GM12878 (cell line): ENCODE results near the gene SHC4. TPM values are rescaled to one million over a fixed set of nuclear protein-coding genes. Genes with fewer than 3 reads are reported as not detected.

Experiments
- CBX3 ChIP-seq: fragments of 200-600 bp; sonication (generic); IDR thresholded peaks from 2 replicates; pipeline ENCODE4 v1.6.1; 2016; ENCODE audit warnings: low read depth, borderline replicate concordance
- CHD2 ChIP-seq: IDR thresholded peaks from 2 replicates; pipeline ENCODE4 v1.6.1; 2011; ENCODE audit warnings: low read depth, low read length, improper control_type of control experiment, borderline replicate concordance
- MTA2 ChIP-seq: fragments of 450-650 bp; IDR thresholded peaks from 2 replicates; pipeline ENCODE4 v1.6.1; 2016; ENCODE audit warnings: low read depth, mild to moderate bottlenecking, moderate library complexity
- NR2C1 ChIP-seq: fragments of 450-650 bp; IDR thresholded peaks from 2 replicates; pipeline ENCODE4 v1.6.1; 2017; ENCODE audit warnings: antibody characterized with exemption, mild to moderate bottlenecking, moderate library complexity
- RELA ChIP-seq: fragments of 450-650 bp; IDR thresholded peaks from 2 replicates; pipeline ENCODE4 v1.8.0; 2014; ENCODE audit warnings: borderline replicate concordance; ENCODE audit not compliant: partially characterized antibody
- SKIL ChIP-seq: fragments of 450-650 bp; IDR thresholded peaks from 2 replicates; pipeline ENCODE4 v1.6.1; 2017; ENCODE audit warnings: mild to moderate bottlenecking, low read depth, inconsistent platforms; ENCODE audit not compliant: poor library complexity, severe bottlenecking
- SMAD1 ChIP-seq: fragments of 450-650 bp; IDR thresholded peaks from 2 replicates; pipeline ENCODE4 v1.6.1; 2018; ENCODE audit warnings: mild to moderate bottlenecking, low read depth; ENCODE audit not compliant: partially characterized antibody
- SPI1 ChIP-seq: IDR thresholded peaks from 2 replicates; pipeline ENCODE4 v1.6.1; 2011; ENCODE audit warnings: low read depth, mild to moderate bottlenecking, low read length, moderate library complexity, borderline replicate concordance; ENCODE audit not compliant: insufficient read depth
- TCF7 ChIP-seq: IDR thresholded peaks from 2 replicates; pipeline ENCODE4 v1.6.1; 2014; ENCODE audit warnings: antibody characterized with exemption, borderline replicate concordance
- polyA plus RNA-seq, 11 experiments: library from polyadenylated mRNA; depleted of rRNA in 4 of 11; unstranded in 6 of 11; stranded (reverse) in 5 of 11; fragments of >200 nt; fragmentation: Nextera tagmentation in 4 of 11; fragmentation: Illumina TruSeq in 1 of 11; extraction: Ambion mirVana in 4 of 11; extraction: Trizol in 1 of 11; gene quantifications; 1 replicate in 1 of 11; 2 replicates in 10 of 11; pipeline versions ENCODE4 v1.2.1 to v1.2.3, GENCODE V29; 2011 to 2016; ENCODE audit warnings: inconsistent platforms in 2 of 11, missing spikeins in 2 of 11, low read depth in 1 of 11
- small RNA-seq: library from RNA; depleted of rRNA; stranded (forward); fragments of <200 nt; gene quantifications from one replicate; pipeline ENCODE3, GENCODE V24; 2014
- total RNA-seq, 4 experiments: library from RNA; depleted of rRNA in 3 of 4; stranded (reverse); fragments of >200 nt in 3 of 4; fragmentation: Illumina TruSeq in 1 of 4; extraction: Trizol in 1 of 4; gene quantifications; 2 replicates each; pipeline versions ENCODE4 v1.2.1 to v1.2.3, GENCODE V29; 2013 to 2021

Gene SHC4
- total and polyA plus RNA-seq, 10 of the 15 experiments (the other 5 are each of a cell fraction or from before 2014, with no cell fraction given) = 0.04 to 0.87 (median 0.14) TPM

GRCh38 chr15:48774484-48774883 is 189.2 kb downstream of the SHC4 start (continued):
- TF ChIP-seq SMAD1 = no peak
- no peak for TF ChIP-seq MTA2
- no peak for TF ChIP-seq CHD2
- TF ChIP-seq SPI1 = no peak
- no peak for TF ChIP-seq NR2C1
- no peak for TF ChIP-seq TCF7
- no peak for TF ChIP-seq SKIL
- no peak for TF ChIP-seq RELA
- TF ChIP-seq CBX3 = no peak

Small RNAs within 50 kb of the gene (small RNA-seq; reads per million reads assigned to genes)
- not detected for gene RF00019

Other genes starting within 250 kb of the SHC4 start
- gene CEP152, start 152.8 kb downstream of the SHC4 start, total RNA-seq (2014; rRNA removed) = 13.1 and 14.1 TPM in 2 replicates
- 21.2 and 25.4 TPM in 2 replicates for gene CEP152, start 152.8 kb downstream of the SHC4 start, total RNA-seq (2014; rRNA removed; fragmentation: Illumina TruSeq; extraction: Trizol)
- gene CEP152, start 152.8 kb downstream of the SHC4 start, total RNA-seq (2021) = 12.0 and 15.3 TPM in 2 replicates
- 6.9 and 8.6 TPM in 2 replicates for gene CEP152, start 152.8 kb downstream of the SHC4 start, polyA plus RNA-seq (2011; rRNA removed)
- gene CEP152, start 152.8 kb downstream of the SHC4 start, polyA plus RNA-seq (2014; fragmentation: Illumina TruSeq; extraction: Trizol) = 15.8 and 18.6 TPM in 2 replicates
- gene CEP152, start 152.8 kb downstream of the SHC4 start, polyA plus RNA-seq (2014; fragmentation: Nextera tagmentation; extraction: Ambion mirVana) = 1 to 10 TPM; 5.3 to 5.7 TPM
- gene CEP152, start 152.8 kb downstream of the SHC4 start, polyA plus RNA-seq (2014; rRNA removed) = 7.0 and 8.8 TPM in 2 replicates
- gene CEP152, start 152.8 kb downstream of the SHC4 start, polyA plus RNA-seq (2016; fragmentation: Nextera tagmentation; extraction: Ambion mirVana) = 10 to 100 TPM; 19.6 to 22.6 TPM
- 98.9 and 127 TPM in 2 replicates for gene EID1, start 85.8 kb downstream of the SHC4 start, total RNA-seq (2014; rRNA removed)
- gene EID1, start 85.8 kb downstream of the SHC4 start, total RNA-seq (2014; rRNA removed; fragmentation: Illumina TruSeq; extraction: Trizol) = 123 and 125 TPM in 2 replicates
- gene EID1, start 85.8 kb downstream of the SHC4 start, total RNA-seq (2021) = 119 TPM in 2 replicates
- 157 and 182 TPM in 2 replicates for gene EID1, start 85.8 kb downstream of the SHC4 start, polyA plus RNA-seq (2011; rRNA removed)
- 123 and 157 TPM in 2 replicates for gene EID1, start 85.8 kb downstream of the SHC4 start, polyA plus RNA-seq (2014; fragmentation: Illumina TruSeq; extraction: Trizol)
- gene EID1, start 85.8 kb downstream of the SHC4 start, polyA plus RNA-seq (2014; fragmentation: Nextera tagmentation; extraction: Ambion mirVana) = 10 to 100 TPM; 45.6 to 79.5 TPM
- 137 and 142 TPM in 2 replicates for gene EID1, start 85.8 kb downstream of the SHC4 start, polyA plus RNA-seq (2014; rRNA removed)
- gene EID1, start 85.8 kb downstream of the SHC4 start, polyA plus RNA-seq (2016; fragmentation: Nextera tagmentation; extraction: Ambion mirVana) = 100 to 1,000 TPM; 202 to 210 TPM
- 9.2 and 12.4 TPM in 2 replicates for gene SECISBP2L, start 82.5 kb upstream of the SHC4 start, total RNA-seq (2014; rRNA removed)
- 15.0 and 15.3 TPM in 2 replicates for gene SECISBP2L, start 82.5 kb upstream of the SHC4 start, total RNA-seq (2014; rRNA removed; fragmentation: Illumina TruSeq; extraction: Trizol)
- gene SECISBP2L, start 82.5 kb upstream of the SHC4 start, total RNA-seq (2021) = 15.8 and 16.2 TPM in 2 replicates
- 24.2 and 30.2 TPM in 2 replicates for gene SECISBP2L, start 82.5 kb upstream of the SHC4 start, polyA plus RNA-seq (2011; rRNA removed)
- gene SECISBP2L, start 82.5 kb upstream of the SHC4 start, polyA plus RNA-seq (2014; fragmentation: Illumina TruSeq; extraction: Trizol) = 11.8 and 14.0 TPM in 2 replicates
- 1 to 10 TPM; 1.4 to 2.8 TPM for gene SECISBP2L, start 82.5 kb upstream of the SHC4 start, polyA plus RNA-seq (2014; fragmentation: Nextera tagmentation; extraction: Ambion mirVana)
- 7.0 and 7.5 TPM in 2 replicates for gene SECISBP2L, start 82.5 kb upstream of the SHC4 start, polyA plus RNA-seq (2014; rRNA removed)
- gene SECISBP2L, start 82.5 kb upstream of the SHC4 start, polyA plus RNA-seq (2016; fragmentation: Nextera tagmentation; extraction: Ambion mirVana) = 10 to 100 TPM; 10.4 TPM
- 31.5 and 35.3 TPM in 2 replicates for gene COPS2, start 191.7 kb upstream of the SHC4 start, total RNA-seq (2014; rRNA removed)
- 102 and 106 TPM in 2 replicates for gene COPS2, start 191.7 kb upstream of the SHC4 start, total RNA-seq (2014; rRNA removed; fragmentation: Illumina TruSeq; extraction: Trizol)
- gene COPS2, start 191.7 kb upstream of the SHC4 start, total RNA-seq (2021) = 72.0 and 74.6 TPM in 2 replicates
- 78.0 and 155 TPM in 2 replicates for gene COPS2, start 191.7 kb upstream of the SHC4 start, polyA plus RNA-seq (2011; rRNA removed)
- gene COPS2, start 191.7 kb upstream of the SHC4 start, polyA plus RNA-seq (2014; fragmentation: Illumina TruSeq; extraction: Trizol) = 115 and 156 TPM in 2 replicates
- gene COPS2, start 191.7 kb upstream of the SHC4 start, polyA plus RNA-seq (2014; fragmentation: Nextera tagmentation; extraction: Ambion mirVana) = 10 to 100 TPM; 74.5 to 85.9 TPM
- 62.6 and 78.7 TPM in 2 replicates for gene COPS2, start 191.7 kb upstream of the SHC4 start, polyA plus RNA-seq (2014; rRNA removed)
- gene COPS2, start 191.7 kb upstream of the SHC4 start, polyA plus RNA-seq (2016; fragmentation: Nextera tagmentation; extraction: Ambion mirVana) = 10 to 100 TPM; 40.9 to 50.9 TPM
- 16.5 and 18.6 TPM in 2 replicates for gene GALK2, start 206.3 kb upstream of the SHC4 start, total RNA-seq (2014; rRNA removed)
- 14.2 and 18.0 TPM in 2 replicates for gene GALK2, start 206.3 kb upstream of the SHC4 start, total RNA-seq (2014; rRNA removed; fragmentation: Illumina TruSeq; extraction: Trizol)
- 11.9 and 15.1 TPM in 2 replicates for gene GALK2, start 206.3 kb upstream of the SHC4 start, total RNA-seq (2021)
- 13.5 and 16.2 TPM in 2 replicates for gene GALK2, start 206.3 kb upstream of the SHC4 start, polyA plus RNA-seq (2011; rRNA removed)
- 13.5 and 17.4 TPM in 2 replicates for gene GALK2, start 206.3 kb upstream of the SHC4 start, polyA plus RNA-seq (2014; fragmentation: Illumina TruSeq; extraction: Trizol)
- gene GALK2, start 206.3 kb upstream of the SHC4 start, polyA plus RNA-seq (2014; fragmentation: Nextera tagmentation; extraction: Ambion mirVana) = 10 to 100 TPM; 20.8 to 26.7 TPM
- gene GALK2, start 206.3 kb upstream of the SHC4 start, polyA plus RNA-seq (2014; rRNA removed) = 10.0 and 14.0 TPM in 2 replicates
- gene GALK2, start 206.3 kb upstream of the SHC4 start, polyA plus RNA-seq (2016; fragmentation: Nextera tagmentation; extraction: Ambion mirVana) = 10 to 100 TPM; 17.7 to 18.2 TPM